Activated T-helper 1 cell treated with anti-CD3 and anti-CD28 coated beads, Interleukin-2, amount 50 U/mL, for 16 hours (primary cell): ENCODE results near the gene PAPSS1.
"Not testable (repeated sequence)": the region's sequence is repeated elsewhere in the genome, so short reads cannot be mapped to it uniquely, and the experiment has no call there.

Experiments used
- DNase-seq, 2 donors: peaks; one replicate each; pipeline ENCODE4 v3.0.0-alpha.2; 2020; ENCODE audit warnings: low read depth in 1 of 2, low spot score in 1 of 2

PAPSS1 gene

GRCh38 chr4:107719922-107720722 is at the start of gene PAPSS1:
PAPSS1 (minus strand) TSS chr4:107720234; CDS start chr4:107720179, 55 bp downstream.
- DNase-seq, result peak; percentile 84 to 90

- no peak for DNase-seq
These were observed 40.4 kb upstream of the PAPSS1 start for GRCh38 chr4:107760281-107760947.

- no peak for DNase-seq
These were observed 37.9 kb upstream of the PAPSS1 start for GRCh38 chr4:107757864-107758476.

- no peak for DNase-seq
These were observed 37.2 kb upstream of the PAPSS1 start for GRCh38 chr4:107757283-107757682.

- no peak for DNase-seq
These were observed 35.9 kb upstream of the PAPSS1 start for GRCh38 chr4:107755841-107756356.

- no peak for DNase-seq
These were observed 31.6 kb upstream of the PAPSS1 start for GRCh38 chr4:107751670-107752069.

- no peak for DNase-seq
These were observed 27.9 kb upstream of the PAPSS1 start for GRCh38 chr4:107747748-107748486.

- DNase-seq, result no peak
These were observed 26.1 kb upstream of the PAPSS1 start for GRCh38 chr4:107746161-107746560.

- no peak for DNase-seq
These were observed 24.5 kb upstream of the PAPSS1 start for GRCh38 chr4:107744532-107744931.

- no peak for DNase-seq
These were observed 23.5 kb upstream of the PAPSS1 start for GRCh38 chr4:107743532-107743931.

GRCh38 chr4:107742791-107743190 is 22.8 kb upstream of the PAPSS1 start:
- no peak for DNase-seq

GRCh38 chr4:107742196-107742595 is 22.2 kb upstream of the PAPSS1 start:
- no peak for DNase-seq

- DNase-seq, result no peak
These were observed 21.1 kb upstream of the PAPSS1 start for GRCh38 chr4:107740950-107741701.

- no peak for DNase-seq
These were observed 20.3 kb upstream of the PAPSS1 start for GRCh38 chr4:107740381-107740780.

GRCh38 chr4:107737450-107737849 is 17.4 kb upstream of the PAPSS1 start:
- no peak for DNase-seq

- no peak for DNase-seq
These were observed 17.0 kb upstream of the PAPSS1 start for GRCh38 chr4:107736924-107737448.

- DNase-seq, result no peak
These were observed 16.0 kb upstream of the PAPSS1 start for GRCh38 chr4:107736037-107736436.

GRCh38 chr4:107734120-107734519 is 14.1 kb upstream of the PAPSS1 start:
- no peak for DNase-seq

GRCh38 chr4:107733431-107733925 is 13.4 kb upstream of the PAPSS1 start:
- DNase-seq, result no peak

GRCh38 chr4:107729050-107729449 is 9.0 kb upstream of the PAPSS1 start:
- DNase-seq, result not testable (repeated sequence)
